Activated naive CD4-positive, alpha-beta T cell treated with anti-CD3 and anti-CD28 coated beads, Interleukin-2, amount 10 ng/mL, durations not matched to agents 5 hours and 36 hours (primary cell): ENCODE measurements around the gene FGFRL1. TPM values are rescaled to one million over a fixed set of nuclear protein-coding genes. Genes with fewer than 3 reads are reported as not detected.

Experiments
- total RNA-seq, 2 experiments: library from RNA; stranded (reverse); gene quantifications; one replicate each; pipeline ENCODE4 v1.2.3, GENCODE V29; 2021

The FGFRL1 gene
- 1 to 10 TPM; 8.3 TPM for total RNA-seq

GRCh38 chr4:1011022-1011665 lies at the start of gene FGFRL1:
Gene FGFRL1, plus strand, starts transcription at chr4:1011626. Its CDS starts 860 bp downstream, at chr4:1012486.

GRCh38 chr4:973431-974397 lies 37.7 kb upstream of the FGFRL1 start, which contains the start of gene DGKQ:
Gene DGKQ, minus strand, starts transcription at chr4:973569. Its CDS starts 87 bp downstream, at chr4:973482.

GRCh38 chr4:986879-987623 lies 24.4 kb upstream of the FGFRL1 start, which contains the start of gene IDUA:
Gene IDUA, plus strand, starts transcription at chr4:987044. Its CDS starts 41 bp downstream, at chr4:987085.

GRCh38 chr4:993111-994029 lies 18.1 kb upstream of the FGFRL1 start, which contains the start of gene SLC26A1:
Gene SLC26A1, minus strand, starts transcription at chr4:993404. Its CDS starts 1,701 bp downstream, at chr4:991703.

Other genes with a start within 250 kb of the FGFRL1 start
- 1 to 10 TPM; 2.5 to 2.6 TPM for gene CPLX1, start 185.5 kb upstream of the FGFRL1 start, total RNA-seq
- gene GAK, start 79.3 kb upstream of the FGFRL1 start, total RNA-seq, result 100 to 1,000 TPM; 131 to 141 TPM
- gene TMEM175, start 79.2 kb upstream of the FGFRL1 start, total RNA-seq, result 10 to 100 TPM; 33.5 to 36.1 TPM
- 10 to 100 TPM; 16.8 to 18.5 TPM for gene DGKQ, start 38.1 kb upstream of the FGFRL1 start, total RNA-seq
- gene IDUA, start 24.6 kb upstream of the FGFRL1 start, total RNA-seq, result 10 to 100 TPM; 38.7 to 42.6 TPM
- gene SLC26A1, start 18.2 kb upstream of the FGFRL1 start, total RNA-seq, result under 1 TPM in 1 of 2 experiments, not detected in 1; 0.18 TPM
- 1 to 10 TPM in 1 of 2 experiments, under 1 TPM in 1; 0.65 to 1.0 TPM for gene RNF212, start 101.9 kb downstream of the FGFRL1 start, total RNA-seq
- 10 to 100 TPM; 26.4 to 27.8 TPM for gene SPON2, start 161.0 kb downstream of the FGFRL1 start, total RNA-seq
- gene CTBP1, start 237.5 kb downstream of the FGFRL1 start, total RNA-seq, result 100 to 1,000 TPM; 210 to 214 TPM